NB4 (cell line): ENCODE data around the gene DCLRE1C.

Experiments used
- CTCF ChIP-seq: IDR thresholded peaks from one replicate; pipeline ENCODE4 v1.5.1; 2012; ENCODE audit warnings: low read depth, low read length
- MYC ChIP-seq: IDR thresholded peaks from 2 replicates; pipeline ENCODE4 v1.6.1; 2011; ENCODE audit warnings: low read depth, low read length
- POLR2A ChIP-seq: IDR thresholded peaks from 2 replicates; pipeline ENCODE4 v1.6.1; 2011; ENCODE audit warnings: mild to moderate bottlenecking; ENCODE audit not compliant: insufficient read length; ENCODE audit errors: extremely low read depth
- TF ChIP-seq, protein P1 (sequence below): IDR thresholded peaks from 2 replicates; pipeline ENCODE4 v1.6.1; 2011; ENCODE audit warnings: low read depth, low read length

GRCh38 chr10:14945108-14945507 is 8.8 kb downstream of the DCLRE1C start:
- TF ChIP-seq CTCF = no peak
- TF ChIP-seq MYC = no peak
- TF ChIP-seq POLR2A = no peak
- TF ChIP-seq, protein P1, sequence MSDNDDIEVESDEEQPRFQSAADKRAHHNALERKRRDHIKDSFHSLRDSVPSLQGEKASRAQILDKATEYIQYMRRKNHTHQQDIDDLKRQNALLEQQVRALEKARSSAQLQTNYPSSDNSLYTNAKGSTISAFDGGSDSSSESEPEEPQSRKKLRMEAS = no peak
